GM21619 (cell line): ENCODE measurements around the gene CCDC38.

ENCODE experiments used
- ATAC-seq: cut with Tn5 transposase; IDR thresholded peaks from one replicate; pipeline ENCODE4 v1.9.1; 2021; ENCODE audit not compliant: unreplicated experiment

Gene CCDC38

DNA sequence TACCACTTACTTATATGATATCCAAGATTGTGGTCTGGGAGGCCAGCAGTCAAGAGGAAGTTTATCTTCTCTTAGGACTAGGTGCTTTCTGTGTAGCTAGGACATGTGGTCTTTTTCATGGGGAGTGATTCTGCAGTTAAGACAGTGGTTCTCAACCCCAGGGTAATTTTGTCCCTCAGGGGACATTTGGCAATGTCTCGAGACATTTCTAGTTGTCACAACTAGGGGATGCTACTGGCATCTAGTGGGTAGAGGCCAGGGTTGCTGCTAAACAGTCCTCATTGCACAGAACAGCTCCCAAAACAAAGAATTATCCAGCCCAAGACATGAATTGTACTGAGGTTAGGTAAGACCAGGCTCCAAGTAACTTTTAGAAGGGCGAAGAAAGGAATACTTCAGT is 20.7 kb upstream of the CCDC38 start:
- no peak for ATAC-seq

GRCh38 chr12:95962222-95962621 is 19.8 kb upstream of the CCDC38 start:
- ATAC-seq: no peak

DNA sequence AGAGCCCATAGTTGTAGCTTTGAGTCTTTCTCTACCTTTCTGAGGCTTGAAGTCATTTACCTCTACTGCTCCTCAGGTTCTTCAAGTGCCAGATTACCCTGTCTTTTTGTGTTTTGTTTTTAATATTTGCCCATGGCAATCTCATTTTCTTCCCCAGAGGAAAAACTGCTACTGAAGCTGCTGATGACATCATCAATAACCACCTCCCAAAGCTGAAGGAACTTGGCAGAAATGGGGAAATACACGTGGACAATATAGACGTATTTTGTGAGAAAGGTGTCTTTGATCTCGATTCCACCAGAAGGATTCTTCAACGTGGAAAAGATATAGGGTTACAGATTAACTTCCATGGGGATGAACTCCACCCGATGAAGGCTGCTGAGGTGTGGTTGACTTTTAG is 17.8 kb upstream of the CCDC38 start:
- ATAC-seq: no peak

DNA sequence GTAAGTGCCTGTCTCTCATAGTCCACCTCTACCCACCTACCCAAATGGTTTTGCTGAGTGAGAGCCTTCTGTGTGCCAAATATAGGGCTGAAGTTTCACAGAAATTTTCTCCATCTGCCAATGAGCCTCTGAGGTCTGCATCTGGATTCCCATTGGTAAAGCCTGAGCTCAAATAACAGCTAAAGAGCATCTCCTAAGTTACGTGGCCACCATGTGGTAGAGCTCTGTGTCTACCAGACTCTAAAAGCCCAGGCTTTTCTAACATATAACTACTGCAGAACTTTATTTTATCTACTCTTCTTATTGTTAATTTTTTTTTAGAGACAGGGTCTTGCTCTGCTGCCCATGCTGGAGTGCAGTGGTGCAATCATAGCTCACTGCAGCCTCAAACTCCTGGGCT is 16.7 kb upstream of the CCDC38 start:
- no peak for ATAC-seq

DNA sequence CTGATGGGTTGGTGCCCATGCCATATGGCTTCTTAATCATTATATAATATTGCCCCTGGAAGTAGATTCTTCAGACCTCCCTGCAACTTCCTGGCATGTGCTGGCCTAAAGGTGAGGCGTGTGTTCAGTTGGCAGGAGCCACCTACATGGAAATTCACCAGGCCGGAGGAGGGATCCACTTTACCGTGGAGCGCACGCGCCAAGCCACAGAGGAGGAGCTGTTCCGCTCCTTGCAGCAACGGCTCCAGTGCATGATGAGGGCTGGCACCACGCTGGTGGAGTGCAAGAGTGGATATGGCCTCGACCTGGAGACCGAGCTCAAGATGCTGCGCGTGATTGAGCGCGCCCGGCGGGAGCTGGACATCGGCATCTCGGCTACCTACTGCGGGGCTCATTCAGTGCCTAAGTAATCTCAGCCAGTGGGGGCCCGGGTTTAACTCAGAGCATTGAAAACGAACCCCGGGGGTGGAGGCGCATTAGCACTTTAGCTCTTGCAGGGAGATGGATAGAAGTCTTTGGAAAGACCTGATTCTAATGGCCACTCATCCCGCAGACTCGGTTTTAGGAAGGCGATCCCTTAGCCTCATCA is 14.2 kb upstream of the CCDC38 start:
- no peak for ATAC-seq

DNA sequence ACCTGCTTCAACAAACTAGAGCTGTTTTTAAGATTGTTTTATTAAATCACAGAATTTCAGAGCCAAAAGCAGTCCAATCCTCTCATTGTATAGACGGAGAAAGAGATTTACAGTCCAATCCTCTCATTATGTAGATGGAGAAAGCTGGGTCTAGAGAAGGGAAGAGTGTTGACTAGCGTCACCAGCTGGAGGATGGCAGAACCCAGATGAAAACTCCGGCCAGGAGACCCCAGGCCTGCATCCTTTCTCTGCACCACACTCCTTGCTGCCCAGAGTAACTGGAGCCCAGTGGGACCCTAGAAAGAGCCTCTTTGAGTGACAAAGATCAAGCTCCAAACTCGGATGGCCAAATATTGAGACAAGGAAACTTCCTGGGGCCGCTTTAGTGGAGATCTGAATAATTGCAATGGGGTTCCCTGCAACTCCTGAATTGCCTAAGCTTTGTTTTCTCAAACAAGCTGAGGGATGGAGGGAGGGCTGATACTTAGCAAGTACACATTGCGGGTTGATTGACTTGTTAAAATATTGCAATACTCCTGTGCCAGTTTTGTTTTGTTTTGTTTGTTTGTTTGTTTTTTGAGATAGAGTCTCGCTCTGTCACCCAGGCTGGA is 13.2 kb upstream of the CCDC38 start:
- no peak for ATAC-seq

GRCh38 chr12:95953000-95953399 is 10.6 kb upstream of the CCDC38 start:
- ATAC-seq: no peak

DNA sequence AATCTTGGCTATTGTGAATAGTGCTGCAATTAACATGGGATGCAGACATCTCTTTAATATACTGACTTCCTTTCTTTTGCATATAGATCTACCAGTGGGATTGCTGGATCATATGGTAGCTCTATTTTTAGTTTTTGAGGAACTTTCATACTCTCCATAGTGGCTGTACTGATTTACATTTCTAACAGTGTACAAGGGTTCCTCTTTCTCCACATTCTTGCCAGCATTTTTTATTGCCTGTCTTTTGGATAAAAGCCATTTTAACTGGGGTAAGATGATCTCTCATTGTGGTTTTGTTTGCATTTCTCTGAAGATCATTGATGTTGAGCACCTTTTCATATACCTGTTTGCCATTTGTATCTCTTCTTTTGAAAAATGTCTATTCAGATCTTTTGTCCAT is 9.1 kb upstream of the CCDC38 start:
- ATAC-seq: no peak

- ATAC-seq: no peak
These were observed 7.2 kb upstream of the CCDC38 start for GRCh38 chr12:95949477-95950206.

DNA sequence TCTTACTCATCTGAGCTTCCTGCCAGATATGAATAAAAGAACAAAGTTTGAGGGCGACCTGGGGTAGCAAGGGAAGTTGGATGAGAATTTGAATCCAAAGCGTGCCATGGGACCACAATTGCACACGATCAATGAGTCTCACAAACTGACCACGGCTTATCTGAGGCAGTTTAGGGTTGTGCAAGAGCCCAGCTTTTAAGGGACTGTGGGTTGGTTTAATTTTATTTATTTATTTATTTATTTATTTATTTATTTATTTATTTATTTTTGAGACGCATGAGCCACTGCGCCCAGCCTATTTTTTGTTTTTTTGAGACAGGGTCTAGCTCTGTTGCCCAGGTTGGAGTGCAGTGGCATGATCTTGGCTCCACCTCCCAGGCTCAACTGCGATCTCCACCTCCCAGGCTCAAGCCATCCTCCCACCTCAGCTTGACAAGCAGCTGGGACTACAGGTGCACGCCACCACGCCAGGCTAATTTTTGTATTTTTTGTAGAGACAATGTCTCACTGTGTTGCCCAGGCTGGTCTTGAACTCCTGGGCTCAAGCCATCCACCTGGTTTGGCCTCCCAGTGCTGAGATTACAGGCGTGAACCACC is 1.8 kb upstream of the CCDC38 start:
- ATAC-seq: no peak

GRCh38 chr12:95943330-95943842 is 972 bp upstream of the CCDC38 start, which contains the start of gene AMDHD1:
Gene AMDHD1 (plus strand): TSS chr12:95943331. CDS start chr12:95943399, 68 bp downstream.
- ATAC-seq: peak; percentile 62

GRCh38 chr12:95942101-95942523 is 302 bp downstream of the CCDC38 start:
- no peak for ATAC-seq

DNA sequence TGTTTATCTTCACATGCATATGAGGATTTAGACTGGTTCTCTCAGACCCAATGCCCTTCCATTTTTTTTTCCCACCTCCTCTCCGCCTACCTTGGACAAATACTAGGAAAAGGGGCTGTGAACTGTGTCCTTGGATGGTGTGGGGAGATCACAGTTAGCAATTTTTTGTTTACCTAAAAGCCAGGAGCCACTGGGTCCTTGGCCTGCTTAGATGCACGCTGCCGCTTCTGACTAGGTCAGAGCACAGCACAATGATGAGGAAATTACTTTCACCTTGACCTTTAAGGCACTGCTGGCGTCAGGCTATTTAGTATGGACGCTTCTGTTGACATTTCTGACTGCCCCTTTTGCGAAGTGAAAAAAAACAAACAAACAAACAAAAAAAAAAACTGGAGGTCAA is 1.9 kb downstream of the CCDC38 start:
- no peak for ATAC-seq

DNA sequence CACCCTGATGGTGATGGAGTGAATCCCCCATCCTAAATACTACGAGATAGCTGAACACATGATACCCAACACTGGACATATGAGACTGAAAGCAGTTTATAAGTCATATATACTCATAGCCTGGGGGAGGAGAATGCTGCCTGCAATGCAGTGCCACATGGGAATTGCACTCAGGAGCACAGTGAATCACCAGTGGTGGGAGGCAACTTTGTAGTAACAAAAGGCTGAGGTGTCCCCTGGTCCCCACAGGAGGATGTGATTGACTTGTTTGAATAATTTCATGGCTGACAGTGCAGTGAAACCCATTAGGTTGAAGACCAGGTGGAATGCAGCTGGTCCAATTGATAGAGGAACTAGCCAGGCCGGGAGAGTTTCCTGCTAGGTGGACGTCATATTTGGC is 20.2 kb downstream of the CCDC38 start:
- ATAC-seq: no peak

GRCh38 chr12:95919110-95919509 is 23.3 kb downstream of the CCDC38 start:
- ATAC-seq: no peak

DNA sequence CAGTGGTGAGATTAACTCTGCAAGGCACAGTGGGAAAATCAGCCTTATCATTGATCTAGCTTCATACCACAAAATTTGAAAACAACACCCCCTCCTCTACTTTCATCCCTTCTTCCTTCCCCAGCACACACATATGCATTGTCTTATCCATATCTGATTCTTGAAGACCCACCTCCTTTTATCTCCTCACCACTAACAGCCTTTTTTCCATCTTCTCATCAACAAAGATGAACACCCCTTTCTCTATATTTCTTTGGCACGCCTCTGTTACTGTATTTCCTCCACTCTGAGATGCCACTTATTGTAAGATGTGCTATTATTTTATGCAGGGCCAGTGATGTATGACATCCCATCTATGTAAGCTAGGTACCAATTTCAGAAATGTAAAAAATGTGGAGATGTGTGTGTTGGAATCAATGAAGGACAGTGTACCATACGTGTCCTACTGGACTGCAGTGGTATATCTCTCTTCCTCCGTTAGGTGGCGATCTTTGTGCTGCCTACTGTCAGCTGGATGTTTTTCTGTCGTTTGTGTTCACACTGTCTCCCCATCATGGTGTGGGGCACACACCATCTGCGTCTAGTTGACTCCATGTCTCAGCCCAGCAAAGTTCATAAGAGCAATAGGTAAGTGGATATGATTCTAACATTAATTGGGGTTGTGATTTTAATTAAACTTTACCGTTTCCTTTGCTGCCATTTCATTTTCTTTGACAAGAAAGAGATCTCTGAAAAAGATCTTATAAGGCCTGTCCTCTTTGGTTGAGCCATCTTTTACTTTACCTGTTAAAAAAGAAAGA is 24.0 kb downstream of the CCDC38 start:
- peak; percentile 69 for ATAC-seq

DNA sequence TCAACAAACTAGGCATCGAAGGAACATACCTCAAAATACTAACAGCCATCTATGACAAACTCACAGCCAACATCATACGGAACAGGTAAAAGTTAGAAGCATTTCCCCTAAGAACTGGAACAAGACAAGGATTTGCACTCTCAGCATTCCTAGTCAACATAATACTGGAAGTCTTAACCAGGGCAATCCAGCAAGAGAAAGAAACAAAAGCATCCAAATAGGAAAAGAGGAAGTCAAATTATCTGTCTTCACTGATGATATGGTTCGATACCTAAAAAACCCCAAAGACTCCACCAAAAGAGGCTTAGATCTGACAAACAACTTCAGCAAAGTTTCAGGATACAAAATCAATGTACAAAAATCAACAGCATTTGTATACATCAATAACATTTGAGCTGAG is 32.5 kb downstream of the CCDC38 start:
- no peak for ATAC-seq

DNA sequence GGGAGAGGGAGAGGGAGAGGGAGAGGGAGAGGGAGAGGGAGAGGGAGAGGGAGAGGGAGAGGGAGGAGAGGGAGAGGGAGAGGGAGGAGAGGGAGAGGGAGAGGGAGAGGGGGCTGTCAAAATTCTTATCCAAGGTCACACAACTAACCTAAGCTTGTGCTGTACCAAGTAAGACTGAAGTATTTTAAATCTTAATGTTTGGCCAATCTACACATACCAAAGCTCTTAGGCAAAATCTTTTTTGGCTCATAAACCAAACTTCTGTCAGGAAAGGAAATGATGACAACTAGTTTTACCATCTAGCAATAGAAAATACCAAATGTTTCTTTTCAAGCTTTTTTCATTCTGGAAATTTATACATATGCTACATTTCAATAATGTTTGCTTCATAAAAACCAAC is 33.8 kb downstream of the CCDC38 start:
- ATAC-seq: no peak

GRCh38 chr12:95898081-95898480 is 44.3 kb downstream of the CCDC38 start:
- ATAC-seq: no peak

DNA sequence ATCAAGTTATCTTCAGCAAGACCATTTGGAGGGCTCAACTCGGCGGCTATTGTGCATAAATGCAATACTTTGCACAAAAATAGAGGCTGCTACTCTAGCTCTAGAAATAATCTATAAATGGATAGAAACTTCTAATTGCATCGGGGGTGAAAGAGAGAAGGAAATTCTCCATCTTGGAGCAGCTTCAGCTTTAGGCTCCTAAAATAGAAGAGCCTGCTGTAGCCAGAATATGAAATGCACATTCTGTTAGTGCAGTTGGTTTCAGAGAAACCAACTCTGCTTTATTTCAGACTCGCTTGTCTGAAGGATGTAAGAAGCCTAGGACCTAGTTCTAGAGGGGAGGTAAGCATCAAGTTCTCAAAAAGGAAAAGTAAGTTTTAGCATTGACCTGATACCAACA is 45.6 kb downstream of the CCDC38 start:
- no peak for ATAC-seq

DNA sequence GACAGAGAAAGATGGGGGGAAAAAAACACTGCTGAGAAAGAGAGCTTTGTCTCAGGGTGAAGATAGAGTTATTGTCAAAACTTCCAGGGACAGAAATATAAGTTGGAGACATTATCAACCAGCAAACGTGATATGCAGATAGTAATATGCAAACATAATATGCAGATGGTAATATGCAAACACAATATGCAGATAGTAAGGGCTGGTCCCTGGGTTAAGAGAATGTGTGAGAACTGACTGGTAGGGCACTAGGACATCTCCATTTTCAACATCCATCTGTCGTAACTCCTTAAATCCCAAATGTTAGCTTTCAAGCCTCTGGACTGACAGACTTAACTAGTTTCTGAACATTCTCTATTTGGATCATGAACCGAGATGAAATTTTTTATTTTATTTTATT is 51.5 kb downstream of the CCDC38 start:
- ATAC-seq: no peak
